OCI-LY3 (cell line): ENCODE results near the gene PHOSPHO1.

ENCODE experiments used
- EZH2phosphoT487 ChIP-seq: fragments of 200-600 bp; shearing (Covaris generic); IDR thresholded peaks from 2 replicates; pipeline ENCODE4 v1.6.1; 2018; ENCODE audit warnings: antibody characterized with exemption, mixed run types, low read depth
- TF ChIP-seq, protein P1 (sequence below): fragments of 200-600, 300-600 bp; sonication (generic); IDR thresholded peaks from 2 replicates; pipeline ENCODE4 v1.5.1; 2014; ENCODE audit warnings: antibody characterized with exemption, low read length, low read depth

GRCh38 chr17:49239963-49240362 lies 9.4 kb upstream of the PHOSPHO1 start:
- TF ChIP-seq, protein P1, sequence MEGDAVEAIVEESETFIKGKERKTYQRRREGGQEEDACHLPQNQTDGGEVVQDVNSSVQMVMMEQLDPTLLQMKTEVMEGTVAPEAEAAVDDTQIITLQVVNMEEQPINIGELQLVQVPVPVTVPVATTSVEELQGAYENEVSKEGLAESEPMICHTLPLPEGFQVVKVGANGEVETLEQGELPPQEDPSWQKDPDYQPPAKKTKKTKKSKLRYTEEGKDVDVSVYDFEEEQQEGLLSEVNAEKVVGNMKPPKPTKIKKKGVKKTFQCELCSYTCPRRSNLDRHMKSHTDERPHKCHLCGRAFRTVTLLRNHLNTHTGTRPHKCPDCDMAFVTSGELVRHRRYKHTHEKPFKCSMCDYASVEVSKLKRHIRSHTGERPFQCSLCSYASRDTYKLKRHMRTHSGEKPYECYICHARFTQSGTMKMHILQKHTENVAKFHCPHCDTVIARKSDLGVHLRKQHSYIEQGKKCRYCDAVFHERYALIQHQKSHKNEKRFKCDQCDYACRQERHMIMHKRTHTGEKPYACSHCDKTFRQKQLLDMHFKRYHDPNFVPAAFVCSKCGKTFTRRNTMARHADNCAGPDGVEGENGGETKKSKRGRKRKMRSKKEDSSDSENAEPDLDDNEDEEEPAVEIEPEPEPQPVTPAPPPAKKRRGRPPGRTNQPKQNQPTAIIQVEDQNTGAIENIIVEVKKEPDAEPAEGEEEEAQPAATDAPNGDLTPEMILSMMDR, result no peak
- TF ChIP-seq EZH2phosphoT487, result no peak
